Keratinocyte (primary cell): ENCODE data around the gene ETHE1. TPM values are rescaled to one million over a fixed set of nuclear protein-coding genes. Genes with fewer than 3 reads are reported as not detected.

Experiments
- DNase-seq: peaks from one replicate; pipeline ENCODE4 v3.0.0-alpha.2; 2011; ENCODE audit warnings: low read depth, missing footprints, low spot score
- FAIRE-seq: peaks from 2 replicates; lab custom pipeline; 2011; peaks lifted over from hg19 to GRCh38; lab: Jason Lieb, UNC
- H2AFZ ChIP-seq: 2 replicates; pipeline ENCODE4 v1.6.0; 2012; ENCODE audit warnings: low read length, control low read depth, inconsistent platforms; ENCODE audit not compliant: control insufficient read depth
- H3K27ac ChIP-seq: 2 replicates; pipeline ENCODE4 v1.5.1; 2011; ENCODE audit warnings: low read length; ENCODE audit not compliant: control insufficient read depth, insufficient read depth
- H3K27me3 ChIP-seq: 3 replicates; pipeline ENCODE4 v1.6.0; 2011; ENCODE audit warnings: low read length; ENCODE audit not compliant: control insufficient read depth, insufficient read depth; ENCODE audit errors: extremely low read depth
- H3K36me3 ChIP-seq, 2 experiments: 2 replicates in 1 of 2; 3 replicates in 1 of 2; pipeline ENCODE4 v1.5.1; 2011; ENCODE audit warnings: low read length in 2 of 2, mild to moderate bottlenecking in 1 of 2; ENCODE audit not compliant: control insufficient read depth in 2 of 2, insufficient read depth in 2 of 2; ENCODE audit errors: extremely low read depth in 1 of 2
- H3K4me1 ChIP-seq: 3 replicates; pipeline ENCODE4 v1.5.1; 2011; ENCODE audit warnings: low read length; ENCODE audit not compliant: control insufficient read depth, insufficient read depth; ENCODE audit errors: extremely low read depth
- H3K4me2 ChIP-seq: 3 replicates; pipeline ENCODE4 v1.6.0; 2011; ENCODE audit warnings: low read depth, low read length; ENCODE audit not compliant: control insufficient read depth, insufficient read depth; ENCODE audit errors: extremely low read depth
- H3K4me3 ChIP-seq, 3 experiments: fragments of 200-600 bp in 1 of 3; sonication (generic) in 1 of 3; 2 replicates in 2 of 3; 3 replicates in 1 of 3; pipeline ENCODE4 v1.5.1; 2011 to 2016; ENCODE audit warnings: low read length in 3 of 3, mild to moderate bottlenecking in 3 of 3, control low read depth in 2 of 3, inconsistent platforms in 1 of 3, low read depth in 1 of 3, mixed read lengths in 1 of 3, mixed run types in 1 of 3, moderate library complexity in 1 of 3; ENCODE audit not compliant: control insufficient read depth in 2 of 3, insufficient read depth in 2 of 3; ENCODE audit errors: extremely low read depth in 1 of 3
- H3K79me2 ChIP-seq: 2 replicates; pipeline ENCODE4 v1.6.0; 2012; ENCODE audit warnings: low read length; ENCODE audit not compliant: control insufficient read depth, insufficient read depth
- H3K9ac ChIP-seq: 3 replicates; pipeline ENCODE4 v1.6.0; 2011; ENCODE audit warnings: low read length; ENCODE audit not compliant: control insufficient read depth, insufficient read depth; ENCODE audit errors: extremely low read depth
- H3K9me1 ChIP-seq: 3 replicates; pipeline ENCODE4 v1.6.0; 2011; ENCODE audit warnings: low read length; ENCODE audit not compliant: control insufficient read depth, insufficient read depth; ENCODE audit errors: extremely low read depth
- H3K9me3 ChIP-seq: 2 replicates; pipeline ENCODE4 v1.5.1; 2012; ENCODE audit warnings: low read depth, low read length; ENCODE audit not compliant: control insufficient read depth
- H4K20me1 ChIP-seq: 3 replicates; pipeline ENCODE4 v1.6.0; 2011; ENCODE audit warnings: low read length; ENCODE audit not compliant: control insufficient read depth, insufficient read depth; ENCODE audit errors: extremely low read depth
- CTCF ChIP-seq, 3 experiments: IDR thresholded peaks in 1 of 3; conservative IDR thresholded peaks in 1 of 3; optimal IDR thresholded peaks in 1 of 3; 2 replicates in 2 of 3; 3 replicates in 1 of 3; pipeline versions ENCODE3 to v1.5.1; 2011; ENCODE audit warnings: low read length in 3 of 3, mild to moderate bottlenecking in 3 of 3, moderate library complexity in 2 of 3, control low read depth in 1 of 3, inconsistent platforms in 1 of 3; ENCODE audit not compliant: insufficient read depth in 2 of 3; ENCODE audit errors: extremely low read depth in 1 of 3
- EZH2 ChIP-seq: IDR thresholded peaks from one replicate; pipeline ENCODE4 v1.6.1; 2012; ENCODE audit warnings: inconsistent platforms, mild to moderate bottlenecking, low read length, moderate library complexity
- dilution Hi-C: fragments of 300-500 bp; cut with MboI; formaldehyde crosslinking; loops from one replicate; pipeline ENCODE4 v1.7.0; 2020; ENCODE audit warnings: low sequenced_read_pairs; ENCODE audit not compliant: extremely low pct_ligation_motif_present
- polyA plus RNA-seq, 5 experiments: library from polyadenylated mRNA; depleted of rRNA in 3 of 5; stranded (reverse) in 3 of 5; stranded (forward) in 1 of 5; unstranded in 1 of 5; fragments of >200 nt; gene quantifications; 1 replicate in 1 of 5; 2 replicates in 3 of 5; 3 replicates in 1 of 5; pipeline versions ENCODE4 v1.2.1 to v1.2.3, GENCODE V29; 2011 to 2012; ENCODE audit warnings: missing spikeins in 2 of 5, low read depth in 1 of 5, low replicate concordance in 1 of 5

The ETHE1 gene
- polyA plus RNA-seq, 1 donor (not counting 4 experiments of a cell fraction or from before 2014, with no cell fraction given): 234 TPM

- no peak overlapping the region for H2AFZ ChIP-seq
- no peak overlapping the region for H3K4me2 ChIP-seq
- no peak overlapping the region for H3K4me3 ChIP-seq
- dilution Hi-C loops: no loop called here
- DNase-seq (no peak), FAIRE-seq (no peak)
- TF ChIP-seq EZH2 (no peak), CTCF (optimal IDR thresholded peaks at IDR 0.05 in 1 of 3, IDR thresholded peaks at IDR 0.05 in 1 of 3, conservative IDR thresholded peaks at IDR 0.05 in 1 of 3; ENCODE audit: extremely low read depth in 1 of 3, insufficient read depth in 2 of 3, low read length in 3 of 3) (no peak)
- H3K27me3 ChIP-seq: no peaks in the 10 kb centered on the region
- H3K36me3 ChIP-seq: peaks cover 7 to 32% of the 10 kb centered on the region in 2 experiments
- peaks cover 18% of the 10 kb centered on the region for H3K4me1 ChIP-seq
- no peak overlapping the region for H3K9ac ChIP-seq
- no peaks in the 10 kb centered on the region for H4K20me1 ChIP-seq
- H3K79me2 ChIP-seq: no peaks in the 10 kb centered on the region
- H3K27ac ChIP-seq: no peak overlapping the region
- no peaks in the 10 kb centered on the region for H3K9me1 ChIP-seq
- no peaks in the 10 kb centered on the region for H3K9me3 ChIP-seq
Measured at GRCh38 chr19:43479226-43479625, 47.8 kb downstream of the ETHE1 start.

- no peak for TF ChIP-seq EZH2
- no peak for TF ChIP-seq CTCF (optimal IDR thresholded peaks at IDR 0.05 in 1 of 3, IDR thresholded peaks at IDR 0.05 in 1 of 3, conservative IDR thresholded peaks at IDR 0.05 in 1 of 3; ENCODE audit: extremely low read depth in 1 of 3, insufficient read depth in 2 of 3, low read length in 3 of 3)
- H3K36me3 ChIP-seq: peaks cover 7 to 32% of the 10 kb centered on the region in 2 experiments
- H3K27me3 ChIP-seq: no peaks in the 10 kb centered on the region
- no peaks in the 10 kb centered on the region for H4K20me1 ChIP-seq
- H3K4me1 ChIP-seq: peaks cover 18% of the 10 kb centered on the region
- H3K9ac ChIP-seq: no peak overlapping the region
- H3K9me3 ChIP-seq: no peaks in the 10 kb centered on the region
- no peak overlapping the region for H2AFZ ChIP-seq
- no peak overlapping the region for H3K4me2 ChIP-seq
- DNase-seq (no peak), FAIRE-seq (no peak)
- no peak overlapping the region for H3K27ac ChIP-seq
- H3K79me2 ChIP-seq: no peaks in the 10 kb centered on the region
- H3K9me1 ChIP-seq: no peaks in the 10 kb centered on the region
- H3K4me3 ChIP-seq: no peak overlapping the region
- dilution Hi-C loops: no loop called here
Measured at GRCh38 chr19:43478323-43478722, 48.7 kb downstream of the ETHE1 start.
